Endothelial cell (in vitro differentiated cells): ENCODE measurements around the gene DDA1. TPM values are rescaled to one million over a fixed set of nuclear protein-coding genes. Genes with fewer than 3 reads are reported as not detected.

Experiments
- DNase-seq: peaks from one replicate; pipeline ENCODE4 v3.0.0; 2021; ENCODE audit warnings: low spot score
- H3K27ac Mint-ChIP-seq: one replicate; pipeline ENCODE4 v1.8.0; 2021; ENCODE audit warnings: mixed read lengths, inconsistent platforms; ENCODE audit not compliant: unreplicated experiment
- H3K27me3 Mint-ChIP-seq: one replicate; pipeline ENCODE4 v1.8.0; 2021; ENCODE audit warnings: mild to moderate bottlenecking, moderate library complexity, mixed read lengths, inconsistent platforms; ENCODE audit not compliant: unreplicated experiment
- H3K36me3 Mint-ChIP-seq: one replicate; pipeline ENCODE4 v1.8.0; 2021; ENCODE audit warnings: mild to moderate bottlenecking, low read depth, mixed read lengths, inconsistent platforms; ENCODE audit not compliant: unreplicated experiment
- H3K4me1 Mint-ChIP-seq: one replicate; pipeline ENCODE4 v1.8.0; 2021; ENCODE audit warnings: mild to moderate bottlenecking, mixed read lengths, inconsistent platforms; ENCODE audit not compliant: unreplicated experiment
- H3K4me3 Mint-ChIP-seq: one replicate; pipeline ENCODE4 v1.8.0; 2021; ENCODE audit warnings: mild to moderate bottlenecking, mixed read lengths, inconsistent platforms; ENCODE audit not compliant: unreplicated experiment
- H3K9me3 Mint-ChIP-seq: one replicate; pipeline ENCODE4 v1.8.0; 2021; ENCODE audit warnings: mixed read lengths, inconsistent platforms; ENCODE audit not compliant: unreplicated experiment
- CTCF ChIP-seq: fragments of 200-600 bp; sonication (generic); IDR thresholded peaks from one replicate; pipeline ENCODE4 v1.5.0; 2021; ENCODE audit warnings: antibody characterized with exemption; ENCODE audit not compliant: unreplicated experiment
- total RNA-seq: library from RNA; stranded (reverse); fragmentation: NEBNext Ultra II Directional; extraction: Animal tissue kit (Norgen Biotek cat#: 25700); gene quantifications from one replicate; pipeline ENCODE4 v1.2.1, GENCODE V29; 2021; ENCODE audit not compliant: unreplicated experiment

Gene DDA1
- total RNA-seq, 1 donor from 2014 or later = 44.7 TPM

GRCh38 chr19:17325881-17326594 is 16.7 kb downstream of the DDA1 start:
- H3K36me3 Mint-ChIP-seq = peaks cover 16% of the 10 kb centered on the region
- peaks cover 15% of the 10 kb centered on the region for H3K27me3 Mint-ChIP-seq
- no peak for DNase-seq
- H3K27ac Mint-ChIP-seq = no peak overlapping the region
- H3K9me3 Mint-ChIP-seq = no peaks in the 10 kb centered on the region
- H3K4me3 Mint-ChIP-seq = peak overlapping the region; percentile 21
- no peak for TF ChIP-seq CTCF
- no peaks in the 10 kb centered on the region for H3K4me1 Mint-ChIP-seq

GRCh38 chr19:17326595-17326966 is 17.2 kb downstream of the DDA1 start:
- no peaks in the 10 kb centered on the region for H3K4me1 Mint-ChIP-seq
- H3K9me3 Mint-ChIP-seq = no peaks in the 10 kb centered on the region
- no peak for TF ChIP-seq CTCF
- H3K4me3 Mint-ChIP-seq = peak overlapping the region; percentile 21
- peaks cover 16% of the 10 kb centered on the region for H3K36me3 Mint-ChIP-seq
- H3K27me3 Mint-ChIP-seq = peaks cover 15% of the 10 kb centered on the region
- DNase-seq = no peak
- H3K27ac Mint-ChIP-seq = no peak overlapping the region

- Mint-ChIP-seq H3K27ac (no peak overlapping the region), H3K27me3 (peaks cover 15% of the 10 kb centered on the region), H3K9me3 (no peaks in the 10 kb centered on the region), H3K4me1 (no peaks in the 10 kb centered on the region), H3K36me3 (peaks cover 16% of the 10 kb centered on the region), H3K4me3 (no peak overlapping the region)
- no peak for DNase-seq
- no peak for TF ChIP-seq CTCF
Observed at GRCh38 chr19:17327068-17327653, 17.8 kb downstream of the DDA1 start.

- Mint-ChIP-seq H3K9me3 (no peaks in the 10 kb centered on the region), H3K27me3 (peaks cover 12% of the 10 kb centered on the region), H3K27ac (no peak overlapping the region), H3K36me3 (peaks cover 14% of the 10 kb centered on the region), H3K4me1 (no peaks in the 10 kb centered on the region), H3K4me3 (peak overlapping the region; percentile 84)
- TF ChIP-seq CTCF = no peak
- peak; percentile 84 for DNase-seq
Observed at GRCh38 chr19:17327654-17328516, 18.5 kb downstream of the DDA1 start.
